Amniotic stem cell (primary cell): ENCODE data around the gene DGKI.

Source experiments
- DNase-seq: peaks from one replicate; lab custom pipeline; 2025; lab: John Stamatoyannopoulos, UW

DGKI gene

DNA sequence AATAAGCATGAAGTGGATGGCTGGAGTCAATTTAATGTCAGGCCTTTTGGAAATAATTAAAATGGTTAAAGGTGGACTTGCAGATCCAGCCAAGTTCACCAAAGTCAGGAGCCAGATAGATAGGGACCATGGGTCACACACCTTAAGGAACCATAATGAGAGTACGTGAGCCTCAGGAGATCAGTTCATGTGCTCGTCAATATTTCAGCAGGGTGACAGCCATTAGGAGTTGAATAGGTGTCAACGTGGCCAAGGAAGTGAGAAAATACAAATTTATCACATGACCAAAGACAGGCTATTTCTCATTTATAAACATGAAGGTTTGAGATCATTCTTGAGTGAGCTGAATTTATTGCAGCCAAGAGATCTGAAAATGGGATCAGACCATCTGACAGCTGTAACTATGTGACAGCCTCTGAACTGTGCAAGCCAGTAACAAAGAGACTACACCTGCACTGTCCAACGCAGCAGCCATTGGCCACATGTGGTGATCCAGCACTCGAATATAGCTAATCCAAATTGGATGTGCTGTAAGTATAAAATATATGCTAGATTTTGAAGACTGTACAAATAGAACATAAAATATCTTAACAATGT is 253.6 kb downstream of the DGKI start:
- DNase-seq, result no peak

DNA sequence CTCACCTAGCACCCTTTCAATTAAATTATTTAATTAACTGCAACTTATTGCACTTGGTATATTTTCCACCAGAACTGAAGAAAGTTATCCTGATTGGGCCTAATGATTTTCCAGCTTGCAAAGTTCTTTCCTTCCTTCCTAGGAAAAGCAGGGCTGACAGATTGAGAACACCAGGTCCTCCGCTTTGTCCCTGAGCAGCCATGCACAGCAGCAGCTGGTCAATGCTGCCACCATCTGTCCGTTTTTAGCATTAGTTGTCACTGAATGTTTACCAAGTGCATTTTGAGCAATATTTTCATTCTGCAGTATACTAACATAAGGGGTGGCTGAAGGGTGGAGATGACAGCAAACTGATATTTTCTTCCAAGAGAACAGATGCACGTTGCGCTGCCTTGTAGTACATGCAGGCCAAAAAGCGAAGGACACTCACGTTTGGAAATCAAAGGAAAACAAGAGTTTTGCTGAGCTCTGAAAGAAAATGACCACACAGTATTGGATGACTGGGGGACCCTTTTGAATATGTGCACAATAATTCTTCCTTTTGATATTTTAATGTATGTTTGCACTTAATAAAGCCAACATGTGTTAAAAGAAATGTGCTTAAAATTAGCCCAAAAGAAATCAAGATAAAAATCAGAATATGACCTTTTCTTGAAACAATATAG is 254.4 kb downstream of the DGKI start:
- peak; percentile 78 for DNase-seq

DNA sequence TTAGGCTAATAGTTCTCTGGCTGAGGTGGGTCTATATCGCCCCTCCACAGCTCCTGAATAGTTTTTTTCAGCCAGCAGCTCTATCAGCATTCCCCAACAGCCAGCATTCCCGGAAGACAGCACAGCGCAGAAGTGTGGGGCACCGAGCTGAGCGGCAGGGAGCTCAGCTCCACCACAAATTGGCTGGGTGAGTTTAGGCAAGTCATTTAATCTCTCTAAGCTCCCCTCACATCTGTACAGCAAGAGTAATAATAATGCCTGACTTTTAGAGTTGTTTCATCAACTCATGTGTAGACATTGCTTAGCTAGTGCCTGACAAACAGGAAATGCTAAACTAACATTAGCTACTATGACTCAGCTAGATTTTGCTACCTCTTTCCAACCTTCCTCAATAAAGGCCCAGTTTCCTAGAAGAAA is 255.3 kb downstream of the DGKI start:
- peak; percentile 17 for DNase-seq

DNA sequence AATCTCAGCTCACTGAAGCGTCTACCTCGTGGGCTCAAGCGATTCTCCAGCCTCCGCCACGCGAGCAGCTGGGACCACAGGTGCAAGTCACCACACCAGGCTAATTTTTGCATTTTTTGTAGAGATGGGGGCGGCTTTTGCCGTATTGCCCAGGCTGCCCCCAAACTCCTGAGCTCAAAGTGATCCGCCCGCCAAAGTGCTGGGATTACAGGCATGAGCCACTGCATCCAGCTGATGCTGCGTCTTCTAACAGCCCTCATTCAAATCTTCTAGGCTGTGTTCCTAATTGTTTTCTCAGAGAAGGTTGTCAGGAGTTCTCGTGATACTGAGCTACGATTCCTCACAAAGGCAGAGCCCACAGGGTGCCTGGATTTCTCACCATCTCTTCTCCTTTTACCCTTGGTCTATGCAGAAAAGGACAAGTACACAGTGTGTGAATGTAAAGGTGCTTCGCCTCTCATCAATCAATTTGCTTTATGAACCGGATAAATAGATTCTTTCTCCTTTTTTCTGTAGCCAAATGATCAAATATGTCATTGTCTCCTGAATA is 255.9 kb downstream of the DGKI start:
- no peak for DNase-seq

DNA sequence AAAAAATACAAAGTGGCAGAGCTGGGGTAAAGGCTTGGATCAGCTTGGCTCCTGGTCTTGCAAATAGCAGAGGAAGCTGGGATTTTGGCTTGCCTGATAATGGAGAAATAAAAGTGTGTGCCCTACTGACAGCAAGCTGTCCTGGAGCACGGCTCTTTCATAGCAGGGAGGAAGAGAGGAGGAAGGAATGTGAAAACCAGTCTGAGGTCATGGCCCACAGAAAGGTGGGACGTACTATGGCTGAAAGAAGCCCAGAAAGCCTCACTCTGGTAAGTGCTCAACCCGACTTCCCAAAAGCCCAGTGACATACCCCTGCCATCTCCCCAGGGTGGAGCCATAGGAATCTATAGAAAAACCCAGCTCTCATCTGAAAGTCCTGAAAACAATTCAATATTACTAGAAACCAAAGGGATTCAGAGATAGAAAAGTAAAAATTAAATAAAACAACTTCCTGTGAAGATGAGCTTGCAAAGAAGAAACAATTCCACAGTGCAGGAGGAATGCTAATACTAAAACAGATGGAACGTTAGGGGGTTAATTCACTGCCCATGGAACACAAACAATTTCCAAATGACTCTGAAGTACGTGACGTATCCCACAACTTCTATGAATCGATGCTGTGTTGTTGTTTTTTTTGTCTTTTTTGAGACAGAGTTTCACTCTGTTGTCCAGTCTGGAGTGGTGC is 256.6 kb downstream of the DGKI start:
- DNase-seq, result no peak

DNA sequence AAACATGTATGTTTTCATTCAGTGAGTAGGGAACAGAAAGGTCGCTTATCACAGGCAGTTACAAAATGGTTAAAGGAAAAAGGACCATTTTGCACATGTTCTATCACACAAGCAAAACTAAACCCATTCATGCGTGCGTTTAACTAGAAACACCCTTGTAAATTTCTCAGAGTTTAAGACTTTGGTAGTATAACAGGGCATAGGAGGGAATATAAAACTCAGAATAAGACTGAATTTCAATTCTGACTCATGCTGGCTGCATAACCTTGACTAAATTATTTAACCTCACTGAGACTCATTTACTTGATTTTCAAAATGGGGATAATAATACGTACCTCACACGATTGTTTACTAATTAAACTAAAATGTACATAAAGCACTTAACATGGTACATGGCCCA is 259.4 kb downstream of the DGKI start:
- DNase-seq, result no peak

DNA sequence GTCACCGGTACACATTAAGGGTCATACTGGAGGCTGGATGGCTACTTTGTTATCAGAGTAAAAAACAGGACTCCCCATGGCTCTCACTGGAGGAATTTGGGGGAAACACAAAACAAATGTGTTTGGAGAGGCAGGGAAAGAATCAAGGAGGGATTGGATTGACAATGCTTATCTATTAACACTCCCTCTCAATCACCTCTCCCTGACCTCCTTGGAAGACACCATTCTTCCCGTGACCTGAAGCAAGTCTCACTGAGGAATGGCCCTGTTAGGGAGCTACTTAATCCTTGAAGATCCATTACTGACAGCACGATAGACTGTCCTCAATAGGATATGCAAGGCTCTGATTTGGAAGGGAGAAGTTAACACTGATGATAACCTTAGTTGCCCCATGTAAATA is 261.2 kb downstream of the DGKI start:
- DNase-seq, result no peak

DNA sequence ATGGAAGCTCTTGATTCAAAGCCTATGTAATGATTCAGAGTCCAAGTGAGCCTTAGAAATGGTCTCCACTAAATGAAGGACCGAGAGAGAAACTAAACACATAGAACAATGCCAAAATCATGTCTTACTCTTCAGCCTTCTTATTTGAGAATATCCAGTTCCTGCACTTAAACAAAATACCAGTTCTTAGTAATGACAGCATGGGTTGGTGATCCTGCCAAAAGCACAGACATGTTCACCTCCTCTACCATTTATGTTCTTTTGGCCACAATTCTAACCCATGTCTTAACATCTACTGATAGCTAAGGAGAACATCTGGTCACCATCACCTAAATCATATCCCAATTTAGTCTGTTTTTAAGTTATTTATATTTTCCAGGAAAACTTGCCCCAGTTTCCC is 263.6 kb downstream of the DGKI start:
- no peak for DNase-seq

DNA sequence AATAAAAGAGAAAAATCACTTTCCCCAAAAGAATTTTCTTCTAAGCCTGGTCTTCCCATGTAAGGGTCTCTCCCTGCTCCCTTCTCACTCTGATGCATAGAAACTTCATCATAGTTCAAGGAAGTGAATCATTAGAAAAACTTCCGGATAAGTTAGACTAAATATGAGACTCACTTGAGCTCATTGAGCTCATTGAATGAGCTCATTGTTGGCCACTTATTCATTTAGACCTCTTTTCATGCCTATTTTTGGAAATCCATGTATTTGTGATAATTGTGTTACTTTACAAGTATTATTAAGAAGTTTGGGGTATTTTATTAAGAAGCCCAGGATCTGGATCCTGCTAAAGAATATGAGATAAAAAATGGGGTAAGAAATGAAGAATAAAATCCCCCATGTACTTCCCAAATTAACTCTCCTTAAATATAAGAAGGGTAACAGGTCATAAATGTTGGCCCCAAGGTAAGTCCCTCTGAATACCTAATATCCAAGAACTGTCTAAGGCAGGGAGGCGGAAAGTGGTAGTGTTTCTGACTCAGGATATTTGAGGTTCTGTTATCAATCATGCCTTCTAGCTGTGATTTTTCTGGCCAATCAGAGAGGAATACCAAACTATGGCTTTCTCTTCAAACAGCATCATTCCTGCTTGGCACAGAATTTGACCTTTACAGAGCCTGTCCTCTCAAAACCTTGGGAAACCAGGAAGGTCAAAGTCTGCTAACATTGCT is 266.7 kb downstream of the DGKI start:
- DNase-seq, result peak; percentile 50

DNA sequence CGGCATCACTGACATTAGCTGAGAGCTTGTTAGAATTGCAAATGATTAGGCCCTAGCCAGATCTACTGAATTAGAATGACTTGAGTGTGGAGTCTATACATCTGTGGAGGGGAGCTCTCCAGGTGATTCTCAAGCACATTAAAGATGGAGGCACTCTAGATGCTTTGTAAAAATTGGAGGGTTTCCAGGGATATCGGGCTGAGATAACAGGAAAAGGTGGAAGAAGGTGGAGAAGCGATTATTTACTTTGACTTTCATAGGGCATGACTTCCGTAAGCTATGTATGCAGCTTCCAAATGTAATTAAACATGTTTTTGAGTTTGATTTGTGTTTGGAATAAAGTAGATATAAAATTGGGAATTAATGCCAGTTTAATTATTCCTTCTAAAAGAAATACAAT is 268.2 kb downstream of the DGKI start:
- DNase-seq, result no peak

DNA sequence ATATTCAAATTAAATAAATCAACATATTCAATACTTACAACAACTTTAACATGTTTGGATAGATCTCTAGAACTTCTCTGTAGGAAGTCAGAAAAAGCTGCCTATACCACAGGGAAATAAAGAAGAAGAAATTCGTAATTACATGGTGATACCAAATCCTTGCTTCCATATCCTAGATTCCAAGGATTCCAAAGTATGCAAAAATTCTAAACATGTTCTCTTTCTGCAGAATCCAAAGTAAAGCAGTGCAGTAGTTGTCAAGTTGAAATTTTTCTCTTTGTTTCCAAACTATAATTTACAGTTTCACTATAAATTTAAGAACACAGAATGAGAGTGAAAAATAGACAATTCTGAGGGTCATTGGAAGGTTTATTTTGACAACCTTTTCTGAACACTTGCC is 269.6 kb downstream of the DGKI start:
- DNase-seq, result no peak

DNA sequence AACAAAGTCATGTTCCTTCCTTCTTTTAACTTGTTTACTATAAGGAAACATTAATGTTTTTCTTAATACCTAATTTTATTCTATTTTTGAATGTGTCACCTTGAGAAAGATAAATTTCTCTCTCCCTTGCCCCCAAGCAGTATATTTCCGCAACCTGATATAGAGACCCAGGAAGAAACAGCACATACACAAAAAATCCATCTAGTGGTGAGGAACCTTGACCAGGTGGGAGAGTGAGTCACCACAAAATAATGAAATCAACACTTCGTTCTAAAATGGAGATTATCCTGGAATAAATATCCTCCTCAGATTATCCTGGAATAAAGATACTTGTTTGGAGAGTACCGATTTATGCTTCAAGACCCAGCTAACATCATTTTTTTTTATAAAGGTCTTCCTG is 270.3 kb downstream of the DGKI start:
- DNase-seq, result no peak

DNA sequence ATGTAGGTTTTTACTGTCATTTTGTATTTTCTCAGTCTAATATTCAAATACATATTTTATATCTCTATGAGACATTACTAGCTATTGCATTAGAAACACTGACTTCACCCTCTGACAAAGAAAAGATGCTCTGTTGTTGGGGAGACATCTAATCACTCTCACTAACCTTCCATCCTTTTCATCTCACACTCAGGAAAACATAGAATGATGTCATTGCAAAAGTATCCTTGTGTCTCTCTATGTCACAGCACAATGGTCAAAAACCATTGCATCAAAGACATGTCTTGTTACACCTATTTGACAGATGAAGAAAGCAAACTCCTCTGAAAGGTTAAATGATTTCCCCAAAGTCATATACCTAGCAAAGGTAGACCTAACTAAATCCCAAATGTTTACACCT is 272.0 kb downstream of the DGKI start:
- no peak for DNase-seq

DNA sequence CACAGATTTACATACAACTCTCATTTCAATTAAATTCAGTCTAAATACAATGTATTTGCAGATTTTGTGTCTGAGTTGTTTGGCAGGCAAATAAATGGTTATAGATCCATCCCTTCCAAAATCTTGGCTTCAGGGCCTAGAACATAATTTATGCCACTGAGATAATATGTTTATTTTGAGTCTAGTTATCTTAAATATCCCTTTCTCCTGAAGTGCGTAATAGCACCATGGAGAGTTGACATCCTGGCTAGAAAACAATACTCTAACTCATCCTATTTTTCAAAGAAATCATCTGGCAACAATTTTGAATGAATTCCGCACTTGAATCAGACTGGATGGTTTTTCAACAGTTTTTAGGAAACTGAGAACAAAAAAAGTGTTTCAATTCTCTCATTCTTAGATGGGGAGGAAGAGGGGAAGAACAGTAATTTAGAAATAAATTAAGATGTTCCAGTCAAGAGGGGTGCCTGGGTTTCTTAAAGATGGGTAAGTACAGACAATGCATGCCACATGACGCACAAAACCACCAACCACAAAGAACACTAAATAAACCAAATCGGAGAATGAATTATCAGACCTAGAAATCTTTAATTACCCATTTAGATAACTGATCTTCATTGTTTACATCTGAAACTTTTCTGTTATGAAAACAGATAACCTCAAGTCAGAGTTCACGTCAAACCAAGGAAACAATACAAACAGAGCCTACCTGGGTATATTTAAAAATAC is 274.6 kb downstream of the DGKI start:
- DNase-seq, result no peak

DNA sequence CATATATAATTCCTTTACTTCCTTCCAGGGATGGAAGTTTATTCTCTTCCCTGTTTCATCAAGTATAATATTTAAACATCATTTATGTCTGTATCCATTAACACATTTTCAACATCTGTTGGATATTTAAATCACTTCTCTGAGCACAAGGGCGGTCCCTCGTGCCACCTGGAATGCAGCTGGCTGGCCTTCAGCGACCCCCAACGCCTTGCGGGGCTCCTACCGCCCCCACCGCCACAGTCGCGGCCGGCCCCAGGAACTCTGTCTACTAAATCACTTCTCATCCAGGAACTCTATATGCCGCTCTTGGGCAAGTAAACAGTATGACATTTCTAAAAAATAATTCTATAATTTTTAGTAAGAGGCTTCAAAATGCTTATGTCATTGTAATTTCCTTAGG is 282.1 kb downstream of the DGKI start:
- DNase-seq, result no peak

DNA sequence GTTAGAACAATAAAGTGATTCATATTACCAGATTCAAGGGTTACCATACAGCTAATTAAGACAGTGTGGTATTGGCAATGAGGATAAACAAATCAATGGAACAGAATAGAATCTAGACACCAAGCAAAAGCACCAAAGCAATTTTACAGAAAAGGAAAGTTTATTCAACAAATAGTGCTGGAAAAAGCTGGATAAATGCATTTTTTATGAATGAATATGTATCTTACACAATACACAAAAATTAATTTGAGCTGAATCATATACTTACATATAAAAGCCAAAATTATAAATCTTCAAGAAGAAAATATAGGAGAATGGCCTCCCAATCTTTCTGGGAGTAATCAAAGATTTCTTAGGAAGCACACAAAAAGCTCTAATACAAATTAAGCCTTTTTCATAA is 282.8 kb downstream of the DGKI start:
- DNase-seq, result no peak

DNA sequence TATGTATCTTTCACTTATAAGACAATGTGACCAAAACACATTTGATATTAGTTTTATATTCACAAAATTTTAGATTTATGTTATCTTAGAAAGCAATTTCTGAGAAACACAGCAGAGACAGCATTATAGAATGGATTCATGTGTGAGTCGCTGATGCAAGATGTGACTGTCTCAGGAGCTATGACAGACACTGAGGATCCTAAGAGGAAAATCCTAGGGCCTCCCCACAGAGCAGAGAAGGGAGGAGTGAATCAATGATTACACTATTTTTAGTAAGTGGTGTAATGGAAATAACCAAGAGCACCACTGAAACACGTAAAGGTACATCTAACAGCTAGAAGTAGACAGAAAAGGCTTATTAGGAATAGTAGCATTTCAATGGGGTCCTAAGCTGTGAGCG is 299.3 kb downstream of the DGKI start:
- DNase-seq, result no peak

DNA sequence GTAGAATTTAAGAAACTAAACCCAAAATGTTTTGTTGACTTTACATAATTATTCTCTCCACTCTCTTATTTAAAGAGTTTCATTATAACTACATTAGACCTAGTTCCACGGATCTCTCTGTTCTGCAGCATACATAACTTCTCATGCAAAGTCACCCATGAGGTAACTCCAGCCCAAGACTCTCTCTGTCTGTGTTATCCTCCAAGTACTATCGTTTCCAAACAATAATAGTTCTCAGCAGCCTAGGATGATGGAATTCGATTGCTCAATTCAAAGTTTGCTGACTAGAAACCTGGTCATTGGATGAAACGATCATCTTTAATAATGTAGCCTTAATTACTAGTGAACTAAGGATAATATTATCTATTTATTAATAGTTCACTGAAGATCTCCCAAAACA is 300.1 kb downstream of the DGKI start:
- no peak for DNase-seq

DNA sequence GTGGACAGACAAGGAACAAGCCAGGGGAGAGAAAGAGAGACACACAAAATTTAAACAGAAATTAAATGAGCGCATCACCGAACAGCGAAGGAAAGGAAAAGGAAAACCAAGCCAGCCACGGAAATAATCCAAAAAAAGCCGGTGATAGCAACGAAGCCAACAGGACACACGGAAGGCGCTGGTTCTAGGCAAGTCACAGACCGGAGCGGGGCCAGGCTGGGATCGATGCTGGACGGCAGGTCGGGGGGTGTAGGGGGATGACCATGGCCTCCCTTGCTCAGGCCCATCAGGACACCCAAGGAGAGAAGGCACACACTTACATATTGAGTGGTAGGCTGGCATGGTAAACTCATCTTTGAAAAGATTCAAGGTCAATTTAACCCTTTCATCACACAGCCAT is 300.8 kb downstream of the DGKI start:
- DNase-seq, result no peak

DNA sequence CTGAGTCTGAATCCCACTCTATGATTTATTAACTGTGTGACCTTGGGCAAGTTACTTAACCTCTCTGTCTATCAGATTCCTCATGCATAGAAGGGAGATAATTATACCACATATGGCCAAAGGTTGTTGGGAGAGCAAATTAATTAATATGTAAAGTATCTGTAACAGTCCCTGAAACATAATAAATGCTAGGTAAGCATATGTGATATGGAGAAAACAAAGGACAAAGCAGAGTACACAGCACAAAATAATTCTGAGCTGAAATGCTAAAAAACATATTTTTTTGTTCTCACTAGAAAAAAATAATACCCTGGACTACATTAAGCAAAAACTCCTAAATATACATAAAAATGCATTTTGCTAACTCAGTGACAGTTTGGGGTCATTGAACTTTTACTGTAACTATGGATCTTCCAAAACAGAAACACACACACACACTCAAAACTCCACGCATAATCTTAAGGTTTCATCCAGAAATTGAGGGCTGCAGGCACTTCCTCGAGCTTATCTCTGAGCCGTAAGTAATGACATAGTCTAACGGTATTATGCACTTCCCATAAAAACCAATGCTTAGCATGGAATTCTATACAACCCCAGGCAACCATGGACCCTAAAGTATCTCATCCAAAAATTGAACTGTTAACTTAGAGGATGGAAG is 301.6 kb downstream of the DGKI start:
- no peak for DNase-seq

DNA sequence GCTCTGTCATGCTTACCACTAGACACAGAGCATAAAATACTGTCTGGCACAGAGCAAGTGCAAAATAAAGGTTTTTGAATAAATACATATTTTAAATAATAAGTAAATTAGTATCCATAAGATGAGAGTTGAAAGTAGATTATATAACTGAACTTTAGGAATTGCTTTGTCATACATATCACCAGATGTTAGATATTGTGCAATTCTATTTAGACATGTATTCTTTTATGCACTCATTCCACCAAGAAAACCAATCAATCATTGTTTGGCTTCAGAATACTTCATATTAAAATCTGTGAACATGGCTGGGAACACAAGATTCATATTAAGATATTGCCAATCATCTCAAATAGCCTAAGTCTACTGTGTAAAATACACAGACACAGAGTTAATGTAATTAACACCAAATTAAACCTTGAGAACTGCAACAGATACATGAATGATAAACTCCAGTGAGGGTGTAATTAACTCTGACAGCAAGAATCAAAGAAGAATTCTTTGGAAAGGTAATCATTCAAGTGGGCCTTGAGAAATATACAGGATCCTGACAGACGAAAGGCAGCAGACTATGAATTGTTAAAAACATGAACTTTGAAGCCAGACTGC is 302.2 kb downstream of the DGKI start:
- DNase-seq, result no peak
